PC-9 (cell line): Measurements from ENCODE around the gene PDE10A.

Source experiments
- EZH2 ChIP-seq: fragments of 200-600 bp; sonication (generic); IDR thresholded peaks from 2 replicates; pipeline ENCODE4 v1.8.0; 2017; ENCODE audit warnings: antibody characterized with exemption, low read depth
- TF ChIP-seq, protein P1 (sequence below): fragments of 200-600 bp; sonication (generic); conservative IDR thresholded peaks from 2 replicates; pipeline ENCODE4 v1.6.1; 2017; ENCODE audit warnings: mixed run types, antibody characterized with exemption, mild to moderate bottlenecking, moderate library complexity

DNA sequence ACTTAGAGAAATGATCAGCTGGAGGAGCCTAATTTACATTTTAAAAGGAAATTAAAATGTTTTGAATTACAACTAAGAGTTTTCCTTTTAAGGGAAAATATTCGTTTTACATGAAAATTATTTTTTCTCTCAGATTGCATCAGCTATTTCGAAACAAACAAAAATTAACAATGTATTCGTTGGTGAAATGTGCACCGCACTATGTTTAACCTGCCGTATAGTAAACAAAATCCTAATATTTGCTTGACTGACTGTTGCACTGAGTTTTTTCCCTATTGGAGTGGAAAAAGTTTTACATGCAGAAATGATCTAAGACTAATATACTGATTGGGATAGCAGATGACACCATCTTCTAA lies 5.7 kb downstream of the PDE10A start:
- TF ChIP-seq EZH2 = no peak
- TF ChIP-seq, protein P1, sequence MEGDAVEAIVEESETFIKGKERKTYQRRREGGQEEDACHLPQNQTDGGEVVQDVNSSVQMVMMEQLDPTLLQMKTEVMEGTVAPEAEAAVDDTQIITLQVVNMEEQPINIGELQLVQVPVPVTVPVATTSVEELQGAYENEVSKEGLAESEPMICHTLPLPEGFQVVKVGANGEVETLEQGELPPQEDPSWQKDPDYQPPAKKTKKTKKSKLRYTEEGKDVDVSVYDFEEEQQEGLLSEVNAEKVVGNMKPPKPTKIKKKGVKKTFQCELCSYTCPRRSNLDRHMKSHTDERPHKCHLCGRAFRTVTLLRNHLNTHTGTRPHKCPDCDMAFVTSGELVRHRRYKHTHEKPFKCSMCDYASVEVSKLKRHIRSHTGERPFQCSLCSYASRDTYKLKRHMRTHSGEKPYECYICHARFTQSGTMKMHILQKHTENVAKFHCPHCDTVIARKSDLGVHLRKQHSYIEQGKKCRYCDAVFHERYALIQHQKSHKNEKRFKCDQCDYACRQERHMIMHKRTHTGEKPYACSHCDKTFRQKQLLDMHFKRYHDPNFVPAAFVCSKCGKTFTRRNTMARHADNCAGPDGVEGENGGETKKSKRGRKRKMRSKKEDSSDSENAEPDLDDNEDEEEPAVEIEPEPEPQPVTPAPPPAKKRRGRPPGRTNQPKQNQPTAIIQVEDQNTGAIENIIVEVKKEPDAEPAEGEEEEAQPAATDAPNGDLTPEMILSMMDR = no peak
